K562 (cell line): Measurements from ENCODE around the gene PTH1R. TPM values are rescaled to one million over a fixed set of nuclear protein-coding genes. Genes with fewer than 3 reads are reported as not detected.

Experiments used
- EHMT2 ChIP-seq: fragments of 450-650 bp; IDR thresholded peaks from 2 replicates; pipeline ENCODE4 v1.6.1; 2018; ENCODE audit warnings: antibody characterized with exemption
- ELF4 ChIP-seq: fragments of 450-650 bp; formaldehyde crosslinking; IDR thresholded peaks from 2 replicates; pipeline ENCODE4 v1.4.0; 2022; ENCODE audit warnings: missing genetic modification characterization
- FIP1L1 ChIP-seq: fragments of 200-400 bp; formaldehyde crosslinking; IDR thresholded peaks from 2 replicates; pipeline ENCODE4 v1.6.1; 2018; ENCODE audit warnings: mild to moderate bottlenecking, low read depth, low read length; ENCODE audit not compliant: poor library complexity, severe bottlenecking
- HBP1 ChIP-seq: fragments of 450-650 bp; formaldehyde crosslinking; IDR thresholded peaks from 2 replicates; pipeline ENCODE4 v1.4.0; 2022; ENCODE audit warnings: missing genetic modification characterization
- MTA2 ChIP-seq: fragments of 450-650 bp; IDR thresholded peaks from 2 replicates; pipeline ENCODE4 v1.6.1; 2016; ENCODE audit warnings: low read depth
- NKRF ChIP-seq: fragments of 450-650 bp; IDR thresholded peaks from 2 replicates; pipeline ENCODE4 v1.6.1; 2016; ENCODE audit warnings: borderline replicate concordance
- NR2C1 ChIP-seq, 2 experiments: fragments of 450-650 bp; IDR thresholded peaks; 2 replicates each; pipeline ENCODE4 v1.6.1; 2017; ENCODE audit warnings: mild to moderate bottlenecking in 2 of 2, antibody characterized with exemption in 1 of 2, inconsistent platforms in 1 of 2, missing compliant biosample characterization in 1 of 2, missing genetic modification characterization in 1 of 2
- PHF20 ChIP-seq: fragments of 450-650 bp; IDR thresholded peaks from 2 replicates; pipeline ENCODE4 v1.6.1; 2018; ENCODE audit not compliant: partially characterized antibody
- REST ChIP-seq, 2 experiments: fragments of 450-650 bp; formaldehyde crosslinking in 1 of 2; IDR thresholded peaks; 2 replicates each; pipeline versions ENCODE4 v1.4.0 to v1.6.1; 2014 to 2020; ENCODE audit warnings: mild to moderate bottlenecking in 2 of 2, borderline replicate concordance in 1 of 2, low read depth in 1 of 2
- THRB ChIP-seq: fragments of 450-650 bp; formaldehyde crosslinking; conservative IDR thresholded peaks from 2 replicates; pipeline ENCODE4 v1.4.0; 2022; ENCODE audit warnings: mild to moderate bottlenecking, missing genetic modification characterization
- TRIM24 ChIP-seq, 2 experiments: fragments of 450-650 bp; IDR thresholded peaks; 2 replicates each; pipeline ENCODE4 v1.6.1; 2016
- polyA plus RNA-seq, 8 experiments: library from polyadenylated mRNA; depleted of rRNA in 4 of 8; stranded (reverse) in 5 of 8; unstranded in 3 of 8; fragments of >200 nt; fragmentation: Nextera tagmentation in 2 of 8; fragmentation: Illumina TruSeq in 1 of 8; extraction: Ambion mirVana in 2 of 8; extraction: Trizol in 1 of 8; gene quantifications; 2 replicates each; pipeline versions ENCODE4 v1.2.1 to v1.2.3, GENCODE V29; 2011 to 2014; ENCODE audit warnings: inconsistent platforms in 1 of 8, missing spikeins in 1 of 8
- total RNA-seq, 7 experiments: library from RNA; depleted of rRNA in 6 of 7; stranded (reverse); fragments of >200 nt in 6 of 7; fragmentation: Illumina TruSeq in 2 of 7; extraction: Trizol in 2 of 7; gene quantifications; 2 replicates each; pipeline versions ENCODE4 v1.2.1 to v1.2.3, GENCODE V29; 2011 to 2021; ENCODE audit warnings: low replicate concordance in 1 of 7

The PTH1R gene
- total and polyA plus RNA-seq, 9 of the 15 experiments (the other 6 are each of a cell fraction or from before 2014, with no cell fraction given): not detected

- TF ChIP-seq THRB (CRISPR knock-in tag) (0 out of 2 replicates have a peak, but pooled peaks have one; percentile 45), NKRF (0 out of 2 replicates have a peak, but pooled peaks have one; percentile 32), HBP1 (CRISPR knock-in tag) (0 out of 2 replicates have a peak, but pooled peaks have one; percentile 56), MTA2 (0 out of 2 replicates have a peak, but pooled peaks have one; percentile 6), TRIM24 (IDR thresholded peaks at IDR 0.05) (0 out of 4 replicates have a peak, but pooled peaks of 1 of the 2 experiments have one; percentile 15), EHMT2 (peak; percentile 58; the same call in 1 of the 2 replicates), FIP1L1 (no peak), PHF20 (peak; percentile 48), REST (IDR thresholded peaks at IDR 0.05; ENCODE audit: borderline replicate concordance) (no peak), REST (CRISPR knock-in tag; IDR thresholded peaks at IDR 0.05; ENCODE audit: low read depth) (no peak), NR2C1 (IDR thresholded peaks at IDR 0.05) (no peak; the same call in 1 of the 2 replicates), NR2C1 (tag; IDR thresholded peaks at IDR 0.05) (no peak), ELF4 (CRISPR knock-in tag) (peak; percentile 80; the same call in 1 of the 2 replicates)
These were observed 30.4 kb downstream of the PTH1R start (continued) for GRCh38 chr3:46907960-46908293.
